ENCODE measurements around the gene CD151.

Gene CD151

DNA sequence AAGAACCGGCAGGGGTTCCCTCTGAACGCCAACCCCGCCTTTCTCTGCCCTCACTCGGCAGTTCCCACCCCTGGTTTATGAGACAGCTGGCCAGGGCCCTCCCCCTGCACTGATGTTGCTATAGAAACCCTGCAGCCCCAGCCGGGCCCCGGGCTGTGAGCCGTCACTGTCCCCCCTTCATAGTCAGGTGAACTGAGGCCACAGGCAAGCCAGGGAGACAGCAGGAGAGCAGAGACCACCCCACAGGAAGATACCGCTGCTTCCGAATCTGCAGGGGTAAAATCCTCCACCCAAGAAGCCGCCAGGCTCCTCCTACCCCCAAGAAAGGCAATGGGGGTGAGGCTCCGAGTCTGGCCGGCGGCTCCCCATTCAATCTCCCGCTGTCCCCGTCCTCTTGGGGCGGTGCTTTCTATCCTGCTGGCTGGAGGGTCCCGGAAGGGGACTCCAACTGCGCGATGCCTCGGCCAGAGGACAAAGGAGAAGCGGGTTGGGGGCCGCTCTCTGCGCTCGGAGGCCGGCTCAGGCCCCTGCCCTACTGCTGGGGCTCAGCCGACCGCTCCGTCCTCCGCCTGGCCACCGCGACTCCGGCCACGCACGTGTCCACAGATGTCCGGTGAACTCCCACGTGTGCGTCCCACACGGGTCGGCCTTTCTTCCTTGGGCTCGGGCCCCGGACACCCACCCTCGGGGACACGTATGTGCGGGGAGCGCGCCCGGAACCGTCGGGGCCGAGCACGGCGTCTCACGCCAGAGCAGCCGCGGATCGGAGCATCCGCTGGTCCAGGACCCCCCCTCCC lies 35.3 kb upstream of the CD151 start:
- DNase-seq = peak; percentile 87

DNA sequence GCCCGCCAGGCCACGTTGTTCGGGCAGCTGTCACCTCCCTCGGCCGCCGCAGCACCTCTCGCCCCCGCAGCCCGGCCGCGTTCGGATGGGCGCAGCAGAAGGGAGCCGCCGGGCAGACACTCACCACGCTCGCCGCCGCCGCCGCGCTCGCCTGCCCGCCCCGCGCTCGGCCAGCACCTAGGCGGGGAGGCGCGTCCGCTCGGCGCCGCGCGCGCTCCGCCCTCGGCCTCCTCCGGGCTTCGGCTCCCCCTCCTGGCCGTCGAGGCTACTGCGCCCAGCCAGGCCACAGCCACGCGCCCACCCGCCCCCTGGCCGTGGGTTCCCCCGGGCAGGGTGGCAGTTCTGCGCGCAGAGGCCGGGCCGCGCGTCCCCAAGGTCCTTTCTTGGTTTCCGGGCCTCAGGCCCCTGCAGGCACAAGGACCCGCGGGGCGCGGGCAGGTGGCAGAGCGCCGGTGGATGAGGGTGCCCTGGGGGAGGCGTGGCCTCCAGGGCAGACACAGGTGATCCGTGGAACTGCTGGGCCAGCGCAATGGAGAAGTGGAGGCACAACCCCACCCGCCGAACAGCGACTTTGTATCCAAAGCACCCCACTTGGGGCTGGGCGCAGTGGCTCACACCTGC lies 34.5 kb upstream of the CD151 start, which contains the start of gene SLC25A22:
Gene SLC25A22, minus strand, starts transcription at position 189 of the 621 bp plus-strand sequence. CDS start 3,275 bp downstream, outside the sequence.
- peak; percentile 92 for DNase-seq

DNA sequence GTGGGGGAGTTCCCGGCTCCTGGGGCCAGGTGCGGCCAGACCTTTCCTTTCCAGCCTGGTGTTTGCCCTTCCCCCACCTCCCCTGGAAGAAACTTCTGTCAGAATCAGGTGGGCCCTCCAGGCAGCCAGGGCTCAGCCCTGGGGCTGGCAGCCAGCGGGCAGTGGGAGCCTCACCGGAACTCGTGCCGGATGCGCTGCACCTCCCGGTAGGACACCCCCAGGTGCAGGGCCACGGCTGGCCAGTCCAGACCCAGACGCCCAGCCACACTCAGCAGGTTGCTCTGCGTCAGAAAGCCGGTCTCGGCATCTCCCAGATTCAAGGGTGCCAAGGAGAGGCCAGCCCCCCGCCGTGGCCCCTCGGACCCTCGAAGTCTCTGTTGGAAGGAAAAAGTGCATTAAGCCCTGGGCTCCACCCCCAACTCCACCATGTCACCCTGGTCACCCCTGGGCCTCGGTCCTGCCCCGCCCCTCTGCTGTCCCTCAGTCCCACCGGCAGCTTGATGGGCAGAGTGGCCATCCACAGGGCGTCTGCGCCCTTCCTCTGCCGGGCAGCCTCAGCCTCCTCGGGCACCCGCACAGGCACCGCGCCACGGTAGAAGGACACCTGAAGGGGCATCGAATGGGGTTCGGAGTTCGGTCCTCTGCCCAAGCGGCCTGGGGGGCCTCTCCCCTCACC lies 33.0 kb upstream of the CD151 start:
- DNase-seq = no peak

DNA sequence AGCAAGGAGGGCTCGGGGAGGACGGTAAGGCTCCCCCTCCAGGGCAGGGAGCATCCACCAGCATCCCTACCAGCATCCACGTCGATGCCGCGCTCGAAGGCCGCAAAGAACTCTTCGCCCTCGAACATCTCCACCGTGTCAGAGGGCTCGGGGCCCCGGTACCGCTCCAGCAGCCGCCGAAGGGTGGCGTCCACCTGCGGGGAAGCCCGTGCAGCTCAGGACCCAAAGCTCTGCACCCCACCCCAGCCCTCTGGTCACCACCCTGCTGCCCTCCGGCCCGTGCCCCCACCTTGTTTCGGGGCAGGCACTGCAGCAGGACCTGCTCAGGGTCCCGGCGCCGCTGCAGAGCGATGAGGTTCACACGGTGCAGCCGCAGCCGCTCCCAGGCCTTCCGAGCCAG lies 32.3 kb upstream of the CD151 start:
- no peak for DNase-seq

DNA sequence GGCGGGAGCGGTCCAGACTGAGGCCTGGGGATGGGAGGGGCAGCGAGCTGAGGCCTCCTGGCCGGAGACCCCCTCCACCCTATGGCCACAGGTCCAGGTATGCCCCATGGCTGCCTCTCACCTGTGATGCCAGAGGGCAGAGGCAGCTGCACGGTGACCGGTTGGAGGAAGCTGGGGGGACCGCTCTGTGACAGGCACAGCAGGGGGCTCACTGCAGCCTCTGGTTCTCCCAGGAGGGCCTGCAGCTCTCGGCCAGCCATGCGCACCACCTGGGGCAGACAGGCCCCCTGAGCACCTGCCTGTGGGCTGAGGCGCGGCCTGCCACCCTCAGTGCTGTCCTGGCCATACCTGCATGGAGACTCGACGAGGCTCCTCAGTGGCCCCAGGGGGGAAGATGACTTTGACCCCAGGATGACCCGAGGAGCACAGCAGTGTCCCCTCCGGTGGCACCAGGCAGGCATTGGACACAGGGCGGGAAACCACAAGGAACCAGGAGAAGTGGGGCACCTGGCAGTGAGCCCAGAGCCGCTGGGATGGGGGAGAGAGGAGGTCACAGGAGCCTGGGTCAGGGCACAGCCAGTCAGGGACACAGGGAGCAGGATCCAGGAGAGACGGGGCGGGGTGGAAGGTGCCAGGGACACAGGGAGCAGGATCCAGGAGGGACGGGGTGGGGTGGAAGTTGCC lies 31.5 kb upstream of the CD151 start:
- DNase-seq = no peak

DNA sequence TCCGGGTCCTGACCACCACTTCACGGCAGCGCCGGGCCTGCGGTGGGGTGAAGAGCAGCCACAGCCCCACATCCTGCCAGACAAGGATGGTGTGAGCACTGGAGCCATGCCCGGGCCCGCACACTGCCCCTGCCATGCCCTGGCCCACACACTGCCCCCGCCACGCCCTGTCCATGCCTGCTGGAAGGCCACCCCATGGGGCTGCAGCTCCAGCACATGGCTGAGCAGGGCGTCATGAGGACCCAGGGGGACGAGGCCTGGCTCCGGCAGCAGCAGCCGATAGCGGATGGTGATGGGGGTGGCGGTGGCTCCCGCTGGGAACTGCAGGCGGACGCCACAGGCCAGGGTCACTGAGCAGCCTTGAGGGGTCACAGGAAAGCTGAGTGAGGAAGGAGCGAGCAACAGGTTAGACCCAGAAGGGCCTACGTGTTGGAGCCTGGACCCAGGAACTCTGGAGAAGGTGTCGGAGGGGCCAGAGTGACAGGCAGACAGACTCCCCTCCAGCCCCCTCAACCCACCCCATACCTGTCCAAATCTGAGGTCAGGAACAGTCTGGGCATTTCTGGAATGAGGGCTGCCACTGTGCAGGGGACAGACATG lies 30.6 kb upstream of the CD151 start:
- no peak for DNase-seq

DNA sequence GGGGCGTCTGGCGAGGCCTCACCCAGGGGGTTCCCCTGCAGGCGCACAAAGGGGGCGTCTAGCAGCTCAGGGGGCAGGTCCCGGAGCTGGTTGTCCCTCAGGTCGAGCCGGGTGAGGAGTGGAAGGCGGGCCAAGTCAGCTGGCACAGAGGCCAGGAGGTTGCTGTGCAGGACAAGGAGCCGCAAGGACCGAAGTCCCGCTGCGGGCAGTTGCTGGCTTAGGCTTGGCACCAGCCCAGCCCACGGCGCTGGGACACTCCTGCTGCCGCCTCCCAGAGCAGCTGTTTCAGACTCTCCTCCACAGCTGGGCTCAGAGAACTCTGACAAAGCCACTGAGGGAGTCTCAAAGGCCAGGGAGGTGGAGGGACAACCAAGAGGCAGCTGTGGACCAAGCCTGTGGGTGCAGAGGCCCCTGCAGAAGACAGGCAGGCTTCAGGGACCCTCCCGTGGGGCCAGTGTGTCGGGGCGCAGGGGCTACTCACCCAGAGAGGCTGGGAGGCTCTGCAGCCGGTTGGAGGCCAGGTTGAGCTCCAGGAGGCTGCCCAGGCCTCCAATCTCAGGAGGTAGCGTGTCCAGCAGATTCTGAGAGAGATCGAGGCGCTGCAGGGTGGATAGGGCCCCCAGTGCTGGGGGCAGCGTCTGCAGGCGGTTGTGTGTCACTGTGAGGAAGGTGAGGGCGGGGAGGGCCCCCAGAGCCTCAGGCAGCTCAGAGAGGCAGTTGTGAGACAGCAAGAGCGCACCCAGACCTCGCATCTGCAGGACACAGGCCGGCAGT lies 29.9 kb upstream of the CD151 start:
- no peak for DNase-seq

DNA sequence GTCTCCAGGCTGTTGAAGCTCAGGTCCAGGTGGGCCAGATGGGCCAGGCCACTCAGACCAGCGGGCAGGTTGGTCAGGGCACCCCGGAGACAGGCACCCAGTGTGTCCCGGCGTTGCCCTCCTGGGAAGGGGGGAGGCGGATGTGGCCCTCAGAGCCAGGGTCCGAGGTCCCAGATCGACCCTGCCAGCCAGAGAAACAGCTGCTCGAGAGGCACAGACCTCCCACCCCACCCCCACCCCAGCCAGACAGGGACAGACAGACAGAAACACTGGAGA lies 29.3 kb upstream of the CD151 start:
- no peak for DNase-seq

DNA sequence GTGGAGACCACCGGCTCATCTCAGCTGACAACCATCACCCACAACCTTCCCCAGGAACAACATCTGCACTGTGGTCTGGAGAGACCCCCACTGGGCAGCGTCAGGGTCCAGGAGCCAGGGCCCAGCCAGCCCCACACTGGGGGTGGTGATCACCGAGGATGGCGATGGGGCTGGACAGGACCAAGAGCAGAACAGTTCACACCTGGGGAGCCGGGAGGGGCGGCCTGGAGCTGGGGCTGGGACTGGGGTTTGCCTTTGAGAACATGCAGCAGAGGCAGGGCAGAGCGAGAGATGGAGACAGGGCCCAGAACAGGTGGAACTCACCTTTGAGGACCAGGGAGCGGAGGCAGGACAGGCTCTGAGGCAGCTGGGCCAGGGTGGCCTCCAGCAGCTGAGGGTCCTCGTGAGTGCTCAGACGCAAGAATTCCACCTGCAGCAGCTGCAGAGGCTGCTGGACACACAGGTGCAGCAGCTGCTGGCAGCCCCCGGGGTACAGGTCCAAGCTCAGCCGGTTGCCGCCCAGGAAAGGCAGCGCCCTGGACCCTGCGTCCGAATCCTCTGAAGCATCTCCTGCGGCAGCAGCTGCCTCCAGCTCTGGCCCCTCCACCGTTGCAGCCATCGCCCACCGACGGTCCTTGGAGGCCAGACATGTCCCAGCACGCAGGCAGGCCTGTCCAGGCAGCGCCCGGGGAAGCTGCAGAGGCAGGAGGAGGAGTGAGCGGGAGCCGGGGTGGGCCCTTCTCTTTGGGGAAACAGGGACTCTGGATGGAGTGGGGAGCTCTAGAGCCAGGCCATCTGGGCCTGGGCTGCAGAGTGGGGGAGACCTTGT lies 28.8 kb upstream of the CD151 start:
- no peak for DNase-seq

DNA sequence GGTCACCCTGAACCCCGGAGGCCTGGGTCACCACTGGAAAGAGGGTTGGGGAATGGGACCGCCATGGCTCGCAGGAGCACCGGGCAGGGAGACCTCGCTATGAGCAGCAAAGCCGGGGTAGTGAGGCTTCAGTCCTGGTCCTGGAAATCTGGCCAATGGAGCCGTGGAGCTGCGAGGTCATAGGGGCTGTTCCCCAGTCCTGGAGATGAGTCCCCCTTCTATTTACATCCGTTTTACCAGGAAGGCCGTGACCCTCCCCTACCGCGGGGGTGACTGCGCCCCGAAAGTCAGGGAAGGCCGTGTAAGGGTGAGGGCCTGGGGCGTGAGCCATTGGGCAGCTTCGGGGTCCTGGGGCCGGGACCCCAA lies 28.2 kb upstream of the CD151 start:
- DNase-seq = no peak

DNA sequence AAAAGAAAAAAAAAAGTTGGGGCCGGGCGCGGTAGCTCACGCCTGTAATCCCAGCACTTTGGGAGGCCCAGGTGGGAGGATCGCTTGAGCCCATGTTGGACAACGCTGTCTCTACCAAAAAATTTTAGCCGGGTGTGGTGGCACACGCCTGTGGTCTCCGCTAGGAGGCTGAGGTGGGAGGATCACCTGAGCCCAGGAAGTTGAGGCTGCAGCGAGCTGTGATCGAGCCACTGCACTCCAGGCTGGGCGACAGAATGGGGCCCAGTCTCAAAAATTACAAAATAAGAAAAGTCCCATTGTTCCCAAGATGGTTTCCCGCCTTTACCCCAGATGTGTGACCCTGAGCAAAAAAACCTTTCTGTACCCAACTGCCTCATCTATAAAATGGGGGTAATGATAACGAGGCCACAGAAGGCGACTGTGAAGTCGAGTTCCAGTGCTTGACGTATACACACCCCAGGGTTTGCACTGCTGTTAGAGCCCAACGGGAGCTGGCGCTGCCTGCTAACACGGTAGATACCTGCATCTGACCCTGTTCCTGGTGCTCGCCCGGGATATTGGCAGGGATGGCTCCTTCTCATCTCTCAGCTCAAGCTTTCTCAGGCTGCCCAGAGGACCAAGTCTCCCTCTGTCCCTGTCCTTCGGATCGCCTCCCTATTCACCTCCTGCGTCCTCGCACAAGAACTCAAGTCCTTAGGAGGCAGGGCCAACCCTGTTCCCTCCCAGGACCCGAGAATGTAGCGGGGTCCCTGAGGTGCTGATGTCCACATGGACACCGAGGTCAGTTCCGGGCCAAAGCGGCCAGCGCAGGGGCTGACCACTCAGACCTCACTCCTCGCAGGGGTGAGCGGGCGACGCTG lies 24.1 kb upstream of the CD151 start:
- DNase-seq = peak; percentile 66

DNA sequence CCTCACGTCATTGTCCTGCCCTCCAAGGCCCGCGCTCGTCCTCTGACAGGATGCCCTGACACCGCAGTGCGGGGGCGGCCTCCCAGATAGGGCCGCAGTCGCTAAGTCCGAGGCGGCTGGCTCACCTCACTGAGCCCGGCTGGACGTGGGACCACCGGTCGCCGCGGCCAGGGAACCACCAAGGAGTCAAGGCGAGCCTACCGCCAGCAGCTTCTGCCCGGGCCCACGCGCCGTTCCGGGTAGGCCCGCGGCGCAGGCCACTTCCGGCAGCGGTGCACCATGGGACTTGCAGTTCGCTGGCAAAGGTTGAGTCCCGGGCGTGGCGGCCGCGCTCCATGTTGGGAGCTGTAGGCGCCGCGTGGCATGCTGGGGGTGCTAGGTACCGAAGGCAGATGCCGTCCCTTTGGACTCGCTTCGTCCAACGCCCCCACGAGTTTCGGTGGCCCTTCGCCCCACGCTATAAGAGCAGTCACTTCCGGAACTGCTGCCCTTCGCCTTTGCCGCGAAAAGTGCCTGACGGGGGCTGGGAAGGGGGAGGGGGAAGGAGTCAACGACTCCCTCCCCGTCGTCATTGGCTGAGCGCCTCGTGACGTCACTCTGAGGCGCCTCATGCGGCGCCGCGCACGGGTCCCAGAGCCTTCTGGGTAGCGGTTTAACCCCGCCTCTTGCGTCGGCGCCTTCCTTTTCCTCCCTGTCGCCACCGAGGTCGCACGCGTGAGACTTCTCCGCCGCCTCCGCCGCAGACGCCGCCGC lies 23.3 kb upstream of the CD151 start, which contains the start of gene RPLP2:
Gene RPLP2, plus strand, starts transcription at position 681 of the 753 bp plus-strand sequence. CDS start 268 bp downstream, outside the sequence.
- DNase-seq = peak; percentile 99

DNA sequence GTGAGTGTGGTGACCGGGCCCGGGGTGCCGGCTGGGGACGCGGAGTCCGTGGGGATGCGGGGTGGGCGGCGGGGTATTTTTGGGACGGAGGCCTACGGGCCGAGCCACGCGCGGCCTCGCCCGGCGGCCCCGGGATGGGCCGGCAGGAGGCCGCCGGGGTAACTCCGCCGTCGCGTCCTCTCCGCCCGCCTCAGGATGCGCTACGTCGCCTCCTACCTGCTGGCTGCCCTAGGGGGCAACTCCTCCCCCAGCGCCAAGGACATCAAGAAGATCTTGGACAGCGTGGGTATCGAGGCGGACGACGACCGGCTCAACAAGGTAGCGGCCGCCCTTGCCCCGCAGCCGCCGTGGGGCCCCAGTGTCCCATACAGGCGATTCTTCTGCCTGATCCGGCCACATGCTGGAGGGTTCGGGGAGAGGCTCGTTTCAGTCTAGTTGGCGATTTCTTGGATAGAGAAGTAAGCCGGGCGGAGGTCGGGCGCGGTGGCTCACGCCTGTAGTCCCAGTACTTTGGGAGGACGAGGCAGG lies 22.6 kb upstream of the CD151 start:
- DNase-seq = peak; percentile 68

DNA sequence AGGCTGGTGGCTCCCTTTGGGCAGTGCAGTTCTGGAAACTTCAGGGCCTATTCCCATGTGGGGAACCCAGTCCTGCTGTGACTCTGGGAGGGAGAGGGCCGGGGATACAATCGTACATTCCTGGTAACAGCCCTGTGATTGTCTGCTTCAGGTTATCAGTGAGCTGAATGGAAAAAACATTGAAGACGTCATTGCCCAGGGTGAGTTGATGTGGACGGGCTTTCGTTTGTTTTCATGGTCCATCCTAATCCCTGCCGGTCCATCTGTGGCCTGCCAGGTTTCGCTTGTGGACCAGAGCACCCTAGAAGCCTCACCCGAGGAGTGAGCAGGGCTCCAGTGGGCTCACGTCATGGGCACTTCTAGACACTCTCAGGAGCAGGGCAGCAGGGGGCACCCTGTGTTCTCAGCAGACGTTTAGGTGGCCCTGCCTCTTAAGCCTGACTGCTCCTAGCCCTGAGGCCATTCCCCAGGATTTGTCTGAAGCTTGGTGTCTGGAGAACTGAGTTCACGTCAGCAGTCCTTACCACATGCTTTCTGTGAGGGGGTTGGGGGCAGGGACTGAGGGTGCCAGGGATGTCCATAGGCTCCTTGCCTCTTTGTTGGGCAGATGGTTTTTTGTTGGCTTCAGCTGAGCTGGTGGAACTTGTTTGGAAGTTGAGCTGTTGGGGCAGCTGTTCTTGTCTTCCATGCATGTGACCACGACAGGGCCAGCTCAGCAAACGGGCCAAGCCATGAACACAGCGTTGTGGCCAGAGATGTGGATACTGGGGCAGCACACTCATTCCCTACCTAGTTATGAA lies 21.1 kb upstream of the CD151 start:
- peak; percentile 59 for DNase-seq

DNA sequence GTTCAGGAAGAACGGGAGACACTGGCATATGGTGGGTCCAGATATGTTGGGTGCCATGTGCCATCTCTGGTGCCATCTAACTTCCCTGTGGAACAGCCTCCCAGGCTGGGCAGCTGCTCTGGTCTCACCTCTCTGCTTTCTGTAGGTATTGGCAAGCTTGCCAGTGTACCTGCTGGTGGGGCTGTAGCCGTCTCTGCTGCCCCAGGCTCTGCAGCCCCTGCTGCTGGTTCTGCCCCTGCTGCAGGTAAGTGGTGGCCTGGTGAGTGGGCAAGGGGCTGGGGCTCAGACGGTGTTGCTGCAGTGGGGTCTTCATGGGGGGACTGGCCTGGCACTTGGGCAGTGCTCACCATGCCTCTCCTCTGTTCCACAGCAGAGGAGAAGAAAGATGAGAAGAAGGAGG lies 20.4 kb upstream of the CD151 start:
- DNase-seq = peak; percentile 61

DNA sequence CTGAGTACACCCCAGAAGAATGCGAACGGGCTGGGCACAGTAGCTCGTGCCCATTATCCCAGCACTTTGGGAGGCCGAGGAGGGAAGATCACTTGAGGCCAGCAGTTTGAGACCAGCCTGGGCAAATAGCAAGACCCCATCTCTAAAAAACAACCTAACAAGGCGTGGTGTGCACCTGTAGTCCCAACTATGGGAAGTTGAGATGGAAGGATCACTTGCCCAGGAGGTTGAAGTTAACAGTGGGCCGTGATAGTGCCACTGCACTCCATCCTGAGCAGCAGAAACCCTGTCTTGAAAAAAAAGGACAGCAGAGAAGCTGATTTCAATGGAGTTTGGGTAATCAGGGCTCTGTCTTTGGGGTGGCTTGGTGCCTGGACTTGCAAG lies 19.7 kb upstream of the CD151 start:
- DNase-seq = no peak

DNA sequence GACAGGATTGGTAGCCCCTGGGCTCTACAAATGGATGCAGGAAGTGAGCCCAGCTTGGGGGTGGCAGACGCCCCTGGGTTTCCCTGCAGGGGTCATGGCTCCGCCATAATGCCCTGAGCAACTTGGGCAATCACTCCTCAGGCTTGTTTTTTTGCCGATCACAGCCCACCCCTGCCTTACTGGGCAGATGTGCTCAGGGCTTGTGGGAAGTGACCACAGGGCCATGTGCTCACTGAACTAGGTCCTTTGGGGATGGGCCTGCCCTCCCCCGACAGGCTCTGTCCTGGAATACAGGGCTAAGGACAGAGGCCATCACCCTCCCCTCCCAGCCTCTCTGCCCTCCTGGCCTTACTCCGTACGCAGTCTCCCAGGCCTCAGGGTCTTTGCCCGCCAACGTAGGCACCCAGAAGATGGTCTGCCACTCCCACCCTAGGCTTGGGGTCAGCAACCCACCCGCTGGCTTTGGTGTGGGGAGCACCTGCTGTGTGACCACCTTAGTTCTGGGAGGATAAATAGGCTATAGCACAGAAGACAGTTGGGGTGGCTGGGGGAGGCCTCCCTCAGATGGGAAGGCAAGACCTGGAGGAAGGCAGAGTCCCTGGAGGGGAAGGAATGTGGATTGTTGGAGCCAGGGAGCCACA lies 19.2 kb upstream of the CD151 start:
- peak; percentile 71 for DNase-seq
